Hematopoietic multipotent progenitor cell treated with erythropoietin and hydrocortisone succinate and interleukin-3 and kit ligand, for 15 days (in vitro differentiated cells): ENCODE data around the gene H2AZ2.
"Not testable (repeated sequence)": the region's sequence is repeated elsewhere in the genome, so short reads cannot be mapped to it uniquely, and the experiment has no call there.

Source experiments
- DNase-seq: peaks from one replicate; pipeline ENCODE4 v3.0.0-alpha.2; 2015; ENCODE audit warnings: low spot score

Gene H2AZ2

DNA sequence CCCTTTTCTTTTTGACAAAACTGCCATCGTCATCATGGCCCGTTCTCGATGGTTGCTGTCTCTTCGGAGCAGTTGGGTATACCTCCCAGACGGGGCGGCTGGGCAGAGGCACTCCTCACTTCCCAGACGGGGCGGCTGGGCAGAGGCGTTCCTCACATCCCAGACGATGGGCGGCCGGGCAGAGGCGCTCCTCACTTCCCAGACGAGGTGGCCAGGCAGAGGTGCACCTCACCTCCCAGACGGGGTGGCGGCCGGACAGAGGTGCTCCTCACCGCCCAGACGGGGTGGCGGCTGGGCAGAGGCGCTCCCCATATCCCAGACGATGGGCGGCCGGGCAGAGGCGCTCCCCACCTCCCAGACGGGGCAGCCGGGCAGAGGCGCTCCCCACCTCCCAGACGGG is 22.9 kb upstream of the H2AZ2 start:
- not testable (repeated sequence) for DNase-seq

DNA sequence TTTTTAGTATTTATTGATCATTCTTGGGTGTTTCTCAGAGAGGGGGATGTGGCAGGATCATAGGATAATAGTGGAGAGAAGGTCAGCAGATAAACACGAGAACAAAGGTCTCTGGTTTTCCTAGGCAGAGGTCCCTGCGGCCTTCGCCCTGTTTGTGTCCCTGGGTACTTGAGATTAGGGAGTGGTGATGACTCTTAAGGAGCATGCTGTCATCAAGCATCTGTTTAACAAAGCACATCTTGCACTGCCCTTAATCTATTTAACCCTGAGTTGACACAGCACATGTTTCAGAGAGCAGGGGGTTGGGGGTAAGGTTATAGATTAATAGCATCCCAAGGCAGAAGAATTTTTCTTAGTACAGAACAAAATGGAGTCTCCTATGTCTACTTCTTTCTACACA is 22.4 kb upstream of the H2AZ2 start:
- not testable (repeated sequence) for DNase-seq

DNA sequence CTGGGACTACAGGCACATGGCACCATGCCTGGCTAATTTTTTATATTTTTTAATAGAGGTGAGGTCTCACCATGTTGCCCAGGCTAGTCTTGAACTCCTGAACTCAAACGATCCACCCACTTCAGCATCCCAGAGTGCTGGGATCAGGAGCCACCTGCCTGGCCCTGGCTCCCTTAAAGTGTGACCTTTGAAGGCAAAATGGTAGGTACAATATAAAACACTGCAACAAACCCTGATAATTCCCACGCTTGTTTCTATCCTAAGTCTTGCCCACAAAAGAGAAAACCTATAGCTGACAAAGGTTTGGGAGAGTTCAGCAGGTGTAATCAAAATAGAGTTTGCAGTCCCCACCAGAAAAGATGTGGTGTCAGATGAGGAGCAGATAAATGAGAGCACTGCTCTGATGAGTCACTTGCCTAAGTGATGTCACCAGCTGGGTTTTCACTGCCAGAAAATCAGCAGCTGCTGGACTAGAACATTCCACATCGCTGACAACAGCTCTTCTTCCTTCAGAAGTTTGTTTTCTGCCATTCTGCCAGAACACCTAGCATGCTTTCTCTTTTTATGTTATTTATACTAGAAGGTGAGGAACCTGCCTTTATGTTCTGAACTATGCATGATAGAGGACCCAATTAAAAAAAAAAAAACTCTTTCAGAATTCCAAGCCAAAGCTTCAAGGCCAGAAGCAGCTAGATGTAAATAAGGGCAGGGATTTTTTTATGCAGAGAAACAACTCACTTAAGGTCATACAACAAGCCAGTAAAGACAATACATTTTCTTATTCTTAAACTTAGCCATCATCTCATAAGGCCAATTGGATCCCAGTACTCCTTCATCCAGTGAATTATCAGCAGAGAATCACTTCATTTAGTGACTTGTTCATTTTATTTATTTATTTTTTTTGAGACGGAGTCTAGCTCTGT is 19.4 kb upstream of the H2AZ2 start:
- DNase-seq: peak; percentile 46

DNA sequence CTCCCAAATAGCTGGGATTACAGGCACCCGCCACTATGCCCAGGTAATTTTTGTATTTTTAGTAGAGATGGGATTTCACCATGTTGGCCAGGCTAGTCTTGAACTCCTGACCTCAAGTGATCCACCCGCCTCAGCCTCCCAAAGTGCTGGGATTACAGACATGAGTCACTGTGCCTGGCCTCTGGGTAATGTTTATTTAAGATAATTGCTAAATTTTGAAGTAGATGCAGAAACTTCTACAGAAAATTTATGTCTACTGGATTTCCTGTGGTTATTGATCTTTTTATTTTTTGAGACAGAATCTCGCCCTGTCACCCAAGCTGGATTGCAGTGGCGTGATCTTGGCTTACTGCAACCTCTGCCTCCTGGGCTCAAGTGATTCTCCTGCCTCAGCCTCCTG is 14.1 kb upstream of the H2AZ2 start:
- DNase-seq: not testable (repeated sequence)

DNA sequence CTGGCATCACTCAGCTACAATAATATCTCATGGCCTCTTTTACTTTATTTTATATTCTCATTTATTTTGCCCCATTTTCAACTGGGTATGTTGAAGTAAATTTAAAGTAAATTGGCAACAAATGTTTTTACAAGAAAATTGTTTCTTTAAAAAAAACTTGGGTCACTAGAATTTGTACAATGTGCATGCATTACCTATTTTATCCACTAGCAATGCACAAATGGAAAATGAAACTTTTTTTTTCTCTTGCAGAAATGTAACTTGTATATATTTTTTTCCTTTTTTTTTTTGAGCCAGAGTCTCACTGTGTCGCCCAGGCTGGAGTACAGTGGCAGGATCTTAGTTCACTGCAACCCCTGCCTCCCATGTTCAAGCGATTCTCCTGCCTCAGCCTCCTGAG is 10.3 kb upstream of the H2AZ2 start:
- no peak for DNase-seq

DNA sequence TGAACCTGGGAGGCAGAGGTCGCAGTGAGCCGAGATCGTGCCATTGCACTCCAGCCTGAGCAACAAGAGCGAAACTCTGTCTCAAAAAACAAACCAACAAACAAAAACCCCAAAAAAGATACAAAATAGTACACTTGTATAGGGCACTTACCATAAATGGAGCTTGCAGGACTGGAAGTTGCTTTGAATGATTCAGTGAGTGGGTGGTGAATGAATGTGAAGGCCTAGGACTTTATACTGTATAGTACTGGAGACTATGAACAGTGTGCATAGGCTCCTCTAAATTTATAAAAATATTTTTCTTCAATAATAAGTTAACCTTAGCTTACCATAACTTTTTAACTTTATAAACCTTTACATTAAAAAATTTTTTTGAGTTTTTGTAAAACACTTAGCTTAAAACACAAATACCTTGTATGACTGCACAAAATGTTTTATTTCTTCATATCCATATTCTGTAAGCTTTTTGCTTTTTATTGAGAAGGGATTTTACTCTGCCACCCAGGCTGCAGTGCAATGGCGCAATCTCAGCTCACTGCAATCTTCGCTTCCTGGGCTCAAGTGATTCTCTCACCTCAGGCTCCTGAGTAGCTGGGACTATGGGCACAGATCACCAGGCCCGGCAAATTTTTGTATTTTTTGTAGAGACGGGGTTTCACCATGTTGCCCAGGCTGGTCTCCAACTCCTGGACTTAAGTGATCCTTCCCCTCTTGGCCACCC is 6.9 kb upstream of the H2AZ2 start:
- DNase-seq: no peak

DNA sequence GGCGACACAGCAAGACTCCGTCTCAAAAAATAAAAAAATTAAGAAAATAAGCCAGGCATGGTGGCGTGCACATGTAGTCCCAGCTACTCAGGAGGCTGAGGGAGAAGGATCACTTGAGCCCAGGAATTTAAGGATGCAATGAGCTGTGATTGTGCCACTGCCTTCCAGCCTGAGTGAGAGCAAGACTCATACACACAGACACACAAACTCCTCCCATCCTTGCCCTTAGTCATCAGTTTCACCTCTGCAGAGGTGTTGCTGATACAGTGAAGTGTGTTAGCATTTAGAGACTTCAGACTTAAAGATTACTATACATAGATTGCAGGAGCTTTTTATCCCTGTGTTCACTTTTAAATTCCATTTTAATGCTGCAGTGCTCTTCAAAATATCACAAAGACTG is 5.5 kb upstream of the H2AZ2 start:
- DNase-seq: no peak

DNA sequence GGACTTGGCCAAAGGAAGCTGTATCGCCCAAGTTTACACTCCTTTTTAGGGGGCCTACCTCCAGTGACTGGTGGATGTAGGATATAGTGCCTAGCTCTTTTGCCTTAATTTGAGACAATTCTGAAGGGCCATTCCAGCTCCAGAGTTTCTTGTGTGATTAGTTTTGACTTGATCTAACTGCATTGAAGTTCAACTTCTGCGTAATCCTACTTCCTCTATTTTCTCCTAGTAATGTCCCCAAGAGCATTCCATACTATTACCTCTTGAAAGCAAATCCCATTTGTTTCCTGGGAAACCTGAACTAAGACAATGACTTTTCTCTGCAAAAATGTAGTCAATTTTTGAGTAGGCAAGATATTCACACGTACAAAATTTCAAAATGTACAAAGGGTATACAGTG is 4.7 kb upstream of the H2AZ2 start:
- no peak for DNase-seq

DNA sequence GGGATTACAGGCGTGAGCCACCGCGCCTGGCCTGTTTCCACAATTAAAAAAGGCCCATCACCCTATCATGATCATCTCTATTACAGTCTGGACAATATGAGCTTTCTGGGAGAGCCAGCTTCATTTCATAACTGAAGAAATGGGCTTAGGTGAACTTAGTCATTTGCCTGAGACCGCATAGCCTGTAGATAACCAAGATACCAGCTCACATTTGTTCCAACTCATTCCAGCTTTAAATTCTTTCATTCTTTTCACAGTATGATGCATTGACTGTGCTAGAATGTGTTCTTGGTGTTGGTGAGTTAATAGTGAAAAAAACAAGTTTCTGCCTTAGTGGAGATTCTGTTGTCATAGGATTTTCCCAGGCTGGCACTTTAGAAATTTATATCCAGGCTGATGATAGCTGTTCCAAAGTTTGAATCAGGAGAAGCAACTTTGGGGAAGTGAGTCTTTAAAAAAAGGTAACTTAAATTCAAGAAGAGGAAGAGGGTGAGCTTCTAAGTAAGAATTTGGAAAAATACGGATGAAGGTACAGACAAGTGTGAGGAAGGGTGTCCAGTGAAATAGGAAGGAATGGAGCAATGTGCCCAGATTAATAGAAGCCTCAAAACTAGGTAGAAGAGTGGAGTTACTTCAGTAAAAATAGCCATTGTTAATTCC is 2.1 kb upstream of the H2AZ2 start:
- no peak for DNase-seq

DNA sequence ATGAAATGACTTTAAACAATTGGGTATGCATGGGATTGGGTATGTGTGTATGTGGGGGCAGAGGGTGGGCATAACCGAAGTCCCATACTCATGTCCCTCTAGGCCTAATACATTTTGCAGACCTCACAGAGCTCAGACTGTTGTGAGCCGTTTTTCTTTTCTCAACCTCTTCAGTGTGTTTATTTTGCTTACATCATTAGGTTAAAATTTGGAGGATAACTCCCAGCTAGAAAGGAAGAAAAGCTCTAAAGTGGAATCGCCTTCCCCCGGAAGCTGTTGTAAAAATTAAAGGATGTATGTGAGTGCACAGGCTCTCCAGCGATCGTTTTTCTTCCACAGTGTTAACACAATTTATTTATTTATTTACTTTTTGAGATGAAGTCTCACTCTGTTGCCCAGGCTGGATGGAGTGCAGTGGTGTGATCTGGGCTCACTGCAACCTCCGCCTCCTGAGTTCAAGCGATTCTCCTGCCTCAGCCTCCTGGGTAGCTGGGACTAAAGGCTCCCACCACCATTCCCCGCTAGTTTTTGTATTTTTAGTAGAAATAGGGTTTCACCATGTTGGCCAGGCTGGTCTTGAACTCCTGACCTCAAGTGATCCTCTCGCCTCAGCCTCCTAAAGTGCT is 1.5 kb upstream of the H2AZ2 start:
- no peak for DNase-seq

DNA sequence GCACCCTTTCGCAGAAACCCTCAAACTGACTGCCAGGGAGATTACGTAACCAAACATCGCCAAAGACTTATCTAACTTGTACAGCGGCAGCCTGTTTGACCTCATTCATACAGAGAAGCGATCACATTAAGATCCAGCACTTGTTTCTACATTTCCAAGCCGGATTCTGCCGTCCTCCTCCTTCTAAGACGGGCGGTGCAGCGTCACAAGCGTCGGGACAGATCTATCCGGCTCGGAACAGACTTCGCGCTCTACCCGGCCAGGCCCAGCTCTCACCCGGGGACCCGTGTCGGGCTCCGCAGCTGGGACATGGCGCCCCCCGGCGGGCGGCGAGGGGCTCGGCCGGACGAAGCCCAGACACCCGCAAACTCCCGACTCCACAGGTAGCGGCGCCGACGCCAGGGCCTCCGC is 373 bp downstream of the H2AZ2 start:
- peak; percentile 86 for DNase-seq

DNA sequence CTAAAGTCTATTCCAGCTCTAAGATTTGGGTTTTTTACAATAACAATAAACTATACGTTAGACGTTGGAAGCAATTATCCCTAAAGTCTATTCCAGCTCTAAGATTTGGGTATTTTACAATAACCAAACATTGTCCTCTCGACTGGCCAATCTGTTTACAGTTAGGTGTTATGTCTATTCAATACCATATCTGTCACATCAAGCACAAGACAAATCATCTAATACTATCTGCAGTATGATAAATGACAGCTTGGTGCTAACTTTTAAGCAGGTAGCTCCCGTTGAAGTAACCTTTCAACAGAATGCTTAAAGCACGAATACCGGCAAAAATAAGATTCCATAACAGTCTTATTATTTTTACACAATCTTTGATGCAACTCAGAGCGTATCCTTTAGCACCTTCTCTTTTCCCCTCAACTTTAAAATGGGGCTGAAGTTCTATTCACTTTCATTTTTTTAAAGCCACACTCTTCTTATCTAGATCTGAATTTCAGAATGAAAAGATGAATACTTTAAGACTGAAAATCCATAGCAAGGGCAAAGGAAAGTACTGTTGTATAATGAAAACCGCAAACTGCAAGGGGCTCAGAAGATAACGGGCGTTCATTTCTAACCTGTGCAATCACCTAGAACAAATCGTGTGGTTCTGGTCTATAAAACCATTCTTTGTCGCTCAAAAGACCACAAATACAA is 925 bp downstream of the H2AZ2 start:
- DNase-seq: no peak

DNA sequence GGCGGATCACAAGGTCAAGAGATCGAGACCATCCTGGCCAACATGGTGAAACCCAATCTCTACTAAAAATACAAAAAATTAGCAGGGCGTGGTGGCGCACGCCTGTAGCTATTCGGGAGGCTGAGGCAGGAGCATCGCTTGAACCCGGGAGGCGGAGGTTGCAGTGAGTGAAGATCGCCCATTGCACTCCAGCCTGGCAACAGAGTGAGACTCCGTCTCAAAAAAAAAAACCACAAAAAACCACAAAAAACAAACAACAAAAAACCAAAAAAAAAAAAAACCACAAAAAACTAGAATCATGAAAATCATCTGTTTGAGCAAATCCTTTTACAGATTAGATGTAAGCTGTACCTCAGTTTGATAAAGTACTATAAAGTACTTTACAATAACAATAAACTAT is 1.5 kb downstream of the H2AZ2 start:
- DNase-seq: not testable (repeated sequence)

DNA sequence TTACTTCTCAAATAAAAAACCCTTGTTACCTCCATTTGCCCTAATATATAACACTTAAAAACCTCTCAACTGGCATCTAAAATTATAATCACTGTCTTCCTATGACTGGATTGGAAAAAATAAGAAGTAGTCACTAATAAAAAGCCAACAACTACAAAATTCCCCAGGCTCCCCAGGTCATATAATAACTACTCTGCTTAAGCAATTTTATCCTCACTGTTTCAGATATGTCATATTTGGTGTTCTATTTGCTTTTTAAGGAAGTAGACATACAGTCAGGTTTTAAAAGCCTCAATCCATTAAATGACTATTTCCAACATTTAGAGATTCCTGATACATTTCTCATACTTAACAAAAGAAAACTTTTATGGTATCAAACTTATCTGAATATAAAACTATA is 2.4 kb downstream of the H2AZ2 start:
- DNase-seq: no peak

DNA sequence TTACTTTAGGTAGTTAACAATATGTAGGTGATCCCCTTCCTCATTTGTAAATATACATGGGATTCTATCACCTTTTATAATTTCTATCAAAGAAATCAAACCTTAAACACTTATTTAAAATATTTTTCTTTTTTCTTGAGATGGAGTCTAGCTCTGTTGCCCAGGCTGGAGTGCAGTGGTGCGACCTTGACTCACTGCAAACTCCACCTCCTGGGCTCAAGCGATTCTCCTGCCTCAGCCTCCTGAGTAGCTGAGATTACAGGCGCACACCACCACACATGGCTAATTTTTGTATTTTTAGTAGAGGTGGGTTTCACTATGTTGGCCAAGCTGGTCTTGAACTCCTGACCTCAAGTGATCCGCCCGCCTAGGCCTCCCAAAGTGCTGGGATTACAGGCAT is 4.4 kb downstream of the H2AZ2 start:
- not testable (repeated sequence) for DNase-seq

DNA sequence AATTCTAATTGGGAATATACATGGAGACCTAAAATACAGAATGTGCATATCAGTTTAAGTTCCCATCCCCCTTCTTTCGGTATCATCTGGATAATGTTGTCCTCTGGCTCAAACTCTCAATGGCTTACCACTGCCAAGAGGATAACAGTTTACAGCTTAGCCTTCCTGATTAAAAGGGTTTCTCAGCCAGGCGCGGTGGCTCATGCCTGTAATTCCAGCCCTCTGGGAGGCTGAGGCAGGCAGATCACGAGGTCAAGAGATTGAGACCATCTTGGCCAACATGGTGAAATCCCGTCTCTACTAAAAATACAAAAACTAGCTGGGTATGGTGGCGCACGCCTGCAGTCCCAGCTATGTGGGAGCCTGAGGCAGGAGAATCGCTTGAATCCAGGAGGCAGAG is 5.2 kb downstream of the H2AZ2 start:
- not testable (repeated sequence) for DNase-seq

DNA sequence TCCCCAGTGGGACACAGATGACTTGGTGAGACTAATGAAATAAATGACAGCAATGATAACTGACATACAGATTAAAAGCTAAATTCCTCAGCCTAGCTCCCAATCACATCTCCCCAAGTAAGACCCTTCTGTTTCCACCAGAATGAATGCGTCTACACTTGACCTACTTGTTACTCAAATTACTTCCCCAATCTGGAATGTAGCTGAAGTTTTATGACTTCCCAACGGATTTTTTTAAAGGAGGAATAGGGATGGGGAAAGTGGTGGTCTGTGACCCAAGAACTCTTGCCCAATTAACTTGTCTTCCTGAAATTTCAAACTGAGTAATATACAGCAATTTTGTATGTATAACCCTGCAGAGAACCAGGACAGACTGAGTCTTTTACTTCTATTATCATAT is 9.1 kb downstream of the H2AZ2 start:
- DNase-seq: no peak

DNA sequence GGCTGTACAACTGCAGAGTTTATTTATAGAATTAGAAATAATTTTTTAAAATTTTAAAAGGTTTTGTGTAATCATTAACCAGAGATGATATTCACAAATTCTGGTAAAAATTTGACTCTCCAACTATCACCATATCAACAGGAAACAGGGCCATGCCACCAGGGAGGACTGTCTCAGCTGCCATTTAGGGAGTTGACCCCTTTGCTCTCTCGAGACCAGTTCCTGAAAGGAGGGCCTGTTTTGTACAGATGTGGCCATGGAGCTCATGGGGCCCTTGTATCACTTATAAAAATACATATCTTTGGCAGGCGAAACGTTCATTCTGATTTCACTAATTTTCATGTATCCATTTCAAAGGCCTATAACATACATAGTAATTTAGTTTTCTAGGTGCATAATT is 20.3 kb downstream of the H2AZ2 start:
- DNase-seq: no peak

DNA sequence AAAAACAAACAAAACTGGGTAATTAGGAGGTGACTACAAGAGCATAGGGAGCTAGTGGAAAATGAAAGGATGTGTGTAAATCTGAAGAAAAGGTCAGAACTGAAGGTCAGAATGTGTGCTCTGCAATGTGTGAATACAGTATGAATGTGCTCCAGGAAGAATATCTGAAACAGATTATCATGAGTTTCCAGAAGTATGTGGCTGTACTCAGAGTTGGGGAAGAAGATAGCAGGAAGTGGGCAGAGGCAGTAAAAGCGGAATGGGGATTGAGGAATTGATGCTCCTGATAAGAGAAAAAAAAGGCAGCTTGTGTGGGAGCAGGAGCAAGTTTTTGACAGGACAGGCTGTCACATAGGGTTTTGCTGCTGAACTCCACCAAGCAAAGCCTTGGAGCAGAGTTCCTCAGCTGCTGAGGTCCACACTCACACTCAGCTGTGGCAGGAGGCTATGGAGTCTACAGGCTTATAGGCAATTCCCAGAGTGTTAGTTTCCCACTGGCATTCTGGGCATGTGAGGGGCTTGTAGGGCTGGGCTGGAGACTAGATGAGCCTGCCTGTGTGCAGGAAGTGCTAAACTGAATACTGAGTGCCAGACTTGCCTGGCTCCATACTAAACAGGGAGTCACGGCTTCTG is 22.9 kb downstream of the H2AZ2 start:
- DNase-seq: no peak

DNA sequence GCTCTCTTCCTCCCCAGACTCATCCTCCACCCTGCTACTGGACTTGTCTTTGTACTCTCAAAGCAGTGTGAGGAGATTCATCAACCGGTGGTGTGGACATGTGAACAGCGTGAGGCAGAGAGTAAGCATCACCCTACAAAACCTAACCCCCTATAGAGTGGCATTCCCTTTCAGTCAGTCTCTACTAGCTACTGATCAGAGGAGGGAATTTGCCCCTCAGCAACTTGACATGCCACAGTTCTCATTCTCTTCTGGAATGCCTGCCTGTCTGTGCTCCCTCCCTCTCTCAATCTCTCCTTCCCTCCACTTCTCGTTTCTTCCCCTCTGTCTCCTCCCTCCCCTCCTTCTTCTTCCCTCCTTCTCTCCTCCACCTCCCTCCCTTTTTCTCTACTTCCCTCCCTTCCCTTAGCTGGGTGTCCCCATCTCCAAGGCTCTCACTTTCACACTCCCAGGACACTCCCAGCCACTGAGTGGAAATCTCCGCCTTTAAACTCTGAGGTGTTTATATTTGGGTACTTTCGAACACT is 24.6 kb downstream of the H2AZ2 start:
- DNase-seq: no peak

DNA sequence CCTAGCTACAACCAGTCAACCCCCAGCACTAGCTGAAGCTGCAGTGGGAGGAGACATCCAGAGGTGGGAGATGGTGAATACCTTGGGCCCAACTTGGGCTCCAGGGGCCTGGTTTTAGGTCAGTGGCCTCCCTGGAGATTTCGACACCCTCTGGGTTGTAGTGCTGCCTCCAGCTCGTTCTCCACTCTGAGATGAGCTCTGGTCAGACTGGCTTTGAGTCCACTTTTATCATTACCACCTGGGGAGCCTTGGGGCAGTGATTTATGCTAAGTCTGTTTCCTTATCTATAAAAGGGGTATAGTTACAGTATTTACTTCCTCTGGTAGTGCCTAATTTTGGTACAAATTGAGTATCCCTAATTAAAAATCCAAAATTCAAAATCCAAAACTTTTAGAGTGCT is 28.6 kb downstream of the H2AZ2 start:
- DNase-seq: no peak
